GM18517 (cell line): ENCODE results near the gene GABBR2.
"Not testable (repeated sequence)": the region's sequence is repeated elsewhere in the genome, so short reads cannot be mapped to it uniquely, and the experiment has no call there.

Experiments
- ATAC-seq: cut with Tn5 transposase; IDR thresholded peaks from one replicate; pipeline ENCODE4 v1.9.1; 2021; ENCODE audit warnings: mild to moderate bottlenecking, moderate library complexity; ENCODE audit not compliant: unreplicated experiment

The GABBR2 gene

GRCh38 chr9:98283143-98283542 is 425.6 kb downstream of the GABBR2 start:
- ATAC-seq, result not testable (repeated sequence)

GRCh38 chr9:98281281-98281680 is 427.5 kb downstream of the GABBR2 start:
- ATAC-seq, result no peak

GRCh38 chr9:98280574-98280973 is 428.2 kb downstream of the GABBR2 start:
- no peak for ATAC-seq

- ATAC-seq, result no peak
These were observed 428.6 kb downstream of the GABBR2 start for GRCh38 chr9:98280162-98280561.

GRCh38 chr9:98276907-98277469 is 431.7 kb downstream of the GABBR2 start:
- ATAC-seq, result no peak

- no peak for ATAC-seq
These were observed 433.6 kb downstream of the GABBR2 start for GRCh38 chr9:98275159-98275558.

GRCh38 chr9:98272083-98272482 is 436.7 kb downstream of the GABBR2 start:
- no peak for ATAC-seq

GRCh38 chr9:98271479-98271878 is 437.3 kb downstream of the GABBR2 start:
- no peak for ATAC-seq

GRCh38 chr9:98270284-98270683 is 438.5 kb downstream of the GABBR2 start:
- not testable (repeated sequence) for ATAC-seq

GRCh38 chr9:98269652-98270051 is 439.1 kb downstream of the GABBR2 start:
- not testable (repeated sequence) for ATAC-seq

GRCh38 chr9:98267556-98267955 is 441.2 kb downstream of the GABBR2 start:
- not testable (repeated sequence) for ATAC-seq

GRCh38 chr9:98264516-98264915 is 444.2 kb downstream of the GABBR2 start:
- ATAC-seq, result no peak

GRCh38 chr9:98263482-98264357 is 445.0 kb downstream of the GABBR2 start:
- no peak for ATAC-seq

- ATAC-seq, result no peak
These were observed 445.7 kb downstream of the GABBR2 start for GRCh38 chr9:98263080-98263479.

- ATAC-seq, result no peak
These were observed 446.7 kb downstream of the GABBR2 start for GRCh38 chr9:98262056-98262455.

- ATAC-seq, result no peak
These were observed 448.1 kb downstream of the GABBR2 start for GRCh38 chr9:98260635-98261034.

- ATAC-seq, result no peak
These were observed 448.9 kb downstream of the GABBR2 start for GRCh38 chr9:98259791-98260190.

GRCh38 chr9:98256756-98257155 is 452.0 kb downstream of the GABBR2 start:
- no peak for ATAC-seq

- peak; percentile 82 for ATAC-seq
These were observed 453.0 kb downstream of the GABBR2 start, which contains the start of gene TBC1D2 for GRCh38 chr9:98255578-98256296. TBC1D2 (minus strand) TSS chr9:98255649; CDS start chr9:98255541, 108 bp downstream.

- ATAC-seq, result peak; percentile 13
These were observed 453.6 kb downstream of the GABBR2 start for GRCh38 chr9:98255061-98255577.
